ENCODE results near the gene P2RY6.

The P2RY6 gene

GRCh38 chr11:73312036-73312435, 39.9 kb downstream of the P2RY6 start:
- no peak overlapping the region for H3K27ac ChIP-seq

GRCh38 chr11:73312851-73313327, 40.8 kb downstream of the P2RY6 start:
- H3K27ac ChIP-seq = no peak overlapping the region
- no peak for DNase-seq (ENCODE audit: low read depth, low spot score)

More at GRCh38 chr11:73312036-73312435, 39.9 kb downstream of the P2RY6 start:
- no peak for DNase-seq (ENCODE audit: low read depth, low spot score)

- no peak overlapping the region for H3K27ac ChIP-seq
- no peak for DNase-seq (ENCODE audit: low read depth, low spot score)
Observed at GRCh38 chr11:73313652-73314051, 41.5 kb downstream of the P2RY6 start.

- H3K27ac ChIP-seq = no peak overlapping the region
- DNase-seq (ENCODE audit: low read depth, low spot score) = no peak
Observed at GRCh38 chr11:73314117-73314961, 42.2 kb downstream of the P2RY6 start.

- H3K27ac ChIP-seq = no peak overlapping the region
- DNase-seq (ENCODE audit: low read depth, low spot score) = no peak
Observed at GRCh38 chr11:73315293-73316020, 43.3 kb downstream of the P2RY6 start.

GRCh38 chr11:73316422-73316821, 44.3 kb downstream of the P2RY6 start:
- no peak for DNase-seq (ENCODE audit: low read depth, low spot score)
- H3K27ac ChIP-seq = no peak overlapping the region

GRCh38 chr11:73317373-73317772, 45.2 kb downstream of the P2RY6 start:
- H3K27ac ChIP-seq = no peak overlapping the region
- DNase-seq (ENCODE audit: low read depth, low spot score) = no peak

- no peak overlapping the region for H3K27ac ChIP-seq
- DNase-seq (ENCODE audit: low read depth, low spot score) = no peak
Observed at GRCh38 chr11:73317803-73318202, 45.7 kb downstream of the P2RY6 start.

GRCh38 chr11:73318501-73319011, 46.4 kb downstream of the P2RY6 start:
- DNase-seq (ENCODE audit: low read depth, low spot score) = no peak
- no peak overlapping the region for H3K27ac ChIP-seq

GRCh38 chr11:73320763-73321603, 48.8 kb downstream of the P2RY6 start:
- H3K27ac ChIP-seq = no peak overlapping the region
- DNase-seq (ENCODE audit: low read depth, low spot score) = no peak

- no peak for DNase-seq (ENCODE audit: low read depth, low spot score)
- no peak overlapping the region for H3K27ac ChIP-seq
Observed at GRCh38 chr11:73321604-73322381, 49.7 kb downstream of the P2RY6 start.

- H3K27ac ChIP-seq = no peak overlapping the region
- no peak for DNase-seq (ENCODE audit: low read depth, low spot score)
Observed at GRCh38 chr11:73322382-73323306, 50.5 kb downstream of the P2RY6 start.

GRCh38 chr11:73323464-73323863, 51.3 kb downstream of the P2RY6 start:
- H3K27ac ChIP-seq = no peak overlapping the region
- no peak for DNase-seq (ENCODE audit: low read depth, low spot score)

- H3K27ac ChIP-seq = no peak overlapping the region
- no peak for DNase-seq (ENCODE audit: low read depth, low spot score)
Observed at GRCh38 chr11:73324116-73324515, 52.0 kb downstream of the P2RY6 start.

GRCh38 chr11:73324665-73325035, 52.5 kb downstream of the P2RY6 start:
- no peak for DNase-seq (ENCODE audit: low read depth, low spot score)
- no peak overlapping the region for H3K27ac ChIP-seq

- no peak for DNase-seq (ENCODE audit: low read depth, low spot score)
- H3K27ac ChIP-seq = no peak overlapping the region
Observed at GRCh38 chr11:73325036-73325981, 53.2 kb downstream of the P2RY6 start.
